GM12878 (cell line): ENCODE results near the gene KIAA1671. TPM values are rescaled to one million over a fixed set of nuclear protein-coding genes. Genes with fewer than 3 reads are reported as not detected.

Experiments used
- ATAC-seq: fragments of 200-7000 bp; cut with Tn5 transposase; 3 replicates; pipeline ENCODE4 v1.9.1; 2020; ENCODE audit warnings: mild to moderate bottlenecking, moderate library complexity
- BruUV-seq: library from RNA; stranded (reverse); fragments of 400-500 nt; replicated peaks from 2 replicates; lab custom pipeline; 2021; lab: Mats Ljungman, UMichigan
- CTCF ChIA-PET: fragments of 300-600 bp; sonication (Branson Sonifier 250); formaldehyde crosslinking; extraction: SDS; loops from one replicate; lab custom pipeline; 2021; ENCODE audit warnings: inconsistent platforms; lab: Yijun Ruan, JAX
- POLR2A ChIA-PET: fragments of 350-600 bp; formaldehyde crosslinking; extraction: SDS; loops from one replicate; lab custom pipeline; 2021; ENCODE audit warnings: inconsistent platforms; lab: Charles Lee
- RAD21 ChIA-PET: fragments of 300-600 bp; sonication (Branson Sonifier 250); formaldehyde crosslinking; loops from one replicate; lab custom pipeline; 2023; ENCODE audit warnings: antibody characterized with exemption; ENCODE audit not compliant: unreplicated experiment; lab: Charles Lee
- SMC1A ChIA-PET: fragments of 300-600 bp; sonication (Branson Sonifier 250); formaldehyde crosslinking; loops from one replicate; lab custom pipeline; 2023; ENCODE audit not compliant: unreplicated experiment, uncharacterized antibody; lab: Charles Lee
- DNase-seq: peaks from one replicate; pipeline ENCODE4 v3.0.0-alpha.2; 2011; ENCODE audit warnings: low read depth, low spot score
- FAIRE-seq: peaks from 3 replicates; lab custom pipeline; 2011; peaks lifted over from hg19 to GRCh38; lab: Jason Lieb, UNC
- H2AFZ ChIP-seq: 2 replicates; pipeline ENCODE4 v1.6.0; 2011; ENCODE audit warnings: low read depth, low read length, control low read depth; ENCODE audit not compliant: control insufficient read depth
- H3K27ac ChIP-seq: 2 replicates; pipeline ENCODE4 v1.5.1; 2011; ENCODE audit warnings: control low read depth; ENCODE audit not compliant: control insufficient read depth, insufficient read depth
- H3K27me3 ChIP-seq, 2 experiments: replicated peaks in 1 of 2; 2 replicates each; pipeline versions ENCODE4 v1.6.0 to v1.6.1; 2011; ENCODE audit warnings: low read length in 1 of 2; ENCODE audit not compliant: control insufficient read depth in 2 of 2, insufficient read depth in 2 of 2
- H3K36me3 ChIP-seq, 2 experiments: 2 replicates each; pipeline ENCODE4 v1.5.1; 2011; ENCODE audit warnings: low read length in 1 of 2; ENCODE audit not compliant: control insufficient read depth in 2 of 2, insufficient read depth in 2 of 2
- H3K4me1 ChIP-seq: 2 replicates; pipeline ENCODE4 v1.6.1; 2011; ENCODE audit warnings: mild to moderate bottlenecking, low read length, moderate library complexity, mixed read lengths; ENCODE audit not compliant: control insufficient read depth, insufficient read depth
- H3K4me2 ChIP-seq: 2 replicates; pipeline ENCODE4 v1.6.0; 2011; ENCODE audit warnings: control low read depth; ENCODE audit not compliant: control insufficient read depth, insufficient read depth
- H3K4me3 ChIP-seq: fragments of 200-600 bp; sonication (generic); 2 replicates; pipeline ENCODE4 v1.5.1; 2016
- H3K79me2 ChIP-seq: 2 replicates; pipeline ENCODE4 v1.6.0; 2011; ENCODE audit warnings: low read length; ENCODE audit not compliant: control insufficient read depth, insufficient read depth
- H3K9ac ChIP-seq: 2 replicates; pipeline ENCODE4 v1.8.0; 2011; ENCODE audit warnings: low read length, control low read depth, mixed read lengths; ENCODE audit not compliant: control insufficient read depth, insufficient read depth
- H3K9me3 ChIP-seq: replicated peaks from 3 replicates; pipeline ENCODE4 v1.5.1; 2011; ENCODE audit warnings: mild to moderate bottlenecking, low read length; ENCODE audit not compliant: control insufficient read depth, insufficient read depth
- H4K20me1 ChIP-seq: 2 replicates; pipeline ENCODE4 v1.6.0; 2011; ENCODE audit not compliant: control insufficient read depth, insufficient read depth
- CHD4 ChIP-seq: fragments of 200-600 bp; sonication (generic); IDR thresholded peaks from 2 replicates; pipeline ENCODE4 v1.6.1; 2016; ENCODE audit warnings: mild to moderate bottlenecking
- NRF1 ChIP-seq: conservative IDR thresholded peaks from 2 replicates; pipeline ENCODE4 v1.6.1; 2011; ENCODE audit warnings: mild to moderate bottlenecking, low read depth, low read length, improper control_type of control experiment
- ZNF24 ChIP-seq: fragments of 450-650 bp; IDR thresholded peaks from 2 replicates; pipeline ENCODE4 v1.6.1; 2017; ENCODE audit warnings: antibody characterized with exemption, mild to moderate bottlenecking
- ZNF384 ChIP-seq: IDR thresholded peaks from 2 replicates; pipeline ENCODE4 v1.6.1; 2012; ENCODE audit warnings: low read depth, mild to moderate bottlenecking, low read length, improper control_type of control experiment, borderline replicate concordance
- whole genome bisulfite sequencing: methylation state at CpG from one replicate; pipeline ENCODE4 v1.1.6; 2016; ENCODE audit warnings: low lambda C conversion rate; ENCODE audit not compliant: insufficient replicate concordance, insufficient coverage; ENCODE audit errors: missing lambda C conversion rate; 5-methylcytosine and 5-hydroxymethylcytosine counted together
- in situ Hi-C: fragments of 300-500 bp; cut with MboI; formaldehyde crosslinking; loops from 9 replicates; pipeline ENCODE4 v1.14.3; 2018; ENCODE audit warnings: mixed read lengths
- intact Hi-C: fragments of 100-400 bp; cut with micrococcal nuclease; formaldehyde crosslinking; loops from one replicate; pipeline ENCODE4 v1.14.2; 2022; ENCODE audit not compliant: unreplicated experiment
- polyA plus RNA-seq, 11 experiments: library from polyadenylated mRNA; depleted of rRNA in 4 of 11; unstranded in 6 of 11; stranded (reverse) in 5 of 11; fragments of >200 nt; fragmentation: Nextera tagmentation in 4 of 11; fragmentation: Illumina TruSeq in 1 of 11; extraction: Ambion mirVana in 4 of 11; extraction: Trizol in 1 of 11; gene quantifications; 1 replicate in 1 of 11; 2 replicates in 10 of 11; pipeline versions ENCODE4 v1.2.1 to v1.2.3, GENCODE V29; 2011 to 2016; ENCODE audit warnings: inconsistent platforms in 2 of 11, missing spikeins in 2 of 11, low read depth in 1 of 11
- total RNA-seq, 4 experiments: library from RNA; depleted of rRNA in 3 of 4; stranded (reverse); fragments of >200 nt in 3 of 4; fragmentation: Illumina TruSeq in 1 of 4; extraction: Trizol in 1 of 4; gene quantifications; 2 replicates each; pipeline versions ENCODE4 v1.2.1 to v1.2.3, GENCODE V29; 2013 to 2021
- TF ChIP-seq, protein P1 (sequence below): fragments of 450-650 bp; IDR thresholded peaks from 2 replicates; pipeline ENCODE4 v1.6.1; 2017; ENCODE audit warnings: mild to moderate bottlenecking, moderate library complexity

KIAA1671 gene
- total and polyA plus RNA-seq, 10 of the 15 experiments (the other 5 are each of a cell fraction or from before 2014, with no cell fraction given): 0.05 to 2.7 (median 0.33) TPM

GRCh38 chr22:24996420-24996952 is 44.0 kb downstream of the KIAA1671 start:
- CTCF ChIA-PET: no interaction called here
- BruUV-seq: no TSS peak
- 2% methylated on average over 5 of the region's 5 CpGs for WGBS
- in situ Hi-C loops (no loop called here), intact Hi-C loops (no loop called here)
- Histone ChIP-seq H4K20me1 (no peaks in the 10 kb centered on the region), H3K9me3 (no peaks in the 10 kb centered on the region), H3K27ac (no peak overlapping the region), H3K79me2 (no peaks in the 10 kb centered on the region), H2AFZ (no peak overlapping the region), H3K36me3 (no peaks in the 10 kb centered on the region), H3K4me2 (no peak overlapping the region), H3K4me3 (no peak overlapping the region), H3K4me1 (no peaks in the 10 kb centered on the region), H3K9ac (no peak overlapping the region), H3K27me3 (no peaks in the 10 kb centered on the region)
- FAIRE-seq: no peak
- RAD21 ChIA-PET: interaction anchor here (0.9 kb wide), 1 partner anchor 10 kb away, joined by 3 read pairs; no protein-coding TSS in a partner anchor
- POLR2A ChIA-PET: no interaction called here
- DNase-seq: no peak
- SMC1A ChIA-PET: no interaction called here
- TF ChIP-seq ZNF384: no peak
- no peak for TF ChIP-seq NRF1
- TF ChIP-seq ZNF24: no peak
- TF ChIP-seq CHD4: no peak
- TF ChIP-seq, protein P1, sequence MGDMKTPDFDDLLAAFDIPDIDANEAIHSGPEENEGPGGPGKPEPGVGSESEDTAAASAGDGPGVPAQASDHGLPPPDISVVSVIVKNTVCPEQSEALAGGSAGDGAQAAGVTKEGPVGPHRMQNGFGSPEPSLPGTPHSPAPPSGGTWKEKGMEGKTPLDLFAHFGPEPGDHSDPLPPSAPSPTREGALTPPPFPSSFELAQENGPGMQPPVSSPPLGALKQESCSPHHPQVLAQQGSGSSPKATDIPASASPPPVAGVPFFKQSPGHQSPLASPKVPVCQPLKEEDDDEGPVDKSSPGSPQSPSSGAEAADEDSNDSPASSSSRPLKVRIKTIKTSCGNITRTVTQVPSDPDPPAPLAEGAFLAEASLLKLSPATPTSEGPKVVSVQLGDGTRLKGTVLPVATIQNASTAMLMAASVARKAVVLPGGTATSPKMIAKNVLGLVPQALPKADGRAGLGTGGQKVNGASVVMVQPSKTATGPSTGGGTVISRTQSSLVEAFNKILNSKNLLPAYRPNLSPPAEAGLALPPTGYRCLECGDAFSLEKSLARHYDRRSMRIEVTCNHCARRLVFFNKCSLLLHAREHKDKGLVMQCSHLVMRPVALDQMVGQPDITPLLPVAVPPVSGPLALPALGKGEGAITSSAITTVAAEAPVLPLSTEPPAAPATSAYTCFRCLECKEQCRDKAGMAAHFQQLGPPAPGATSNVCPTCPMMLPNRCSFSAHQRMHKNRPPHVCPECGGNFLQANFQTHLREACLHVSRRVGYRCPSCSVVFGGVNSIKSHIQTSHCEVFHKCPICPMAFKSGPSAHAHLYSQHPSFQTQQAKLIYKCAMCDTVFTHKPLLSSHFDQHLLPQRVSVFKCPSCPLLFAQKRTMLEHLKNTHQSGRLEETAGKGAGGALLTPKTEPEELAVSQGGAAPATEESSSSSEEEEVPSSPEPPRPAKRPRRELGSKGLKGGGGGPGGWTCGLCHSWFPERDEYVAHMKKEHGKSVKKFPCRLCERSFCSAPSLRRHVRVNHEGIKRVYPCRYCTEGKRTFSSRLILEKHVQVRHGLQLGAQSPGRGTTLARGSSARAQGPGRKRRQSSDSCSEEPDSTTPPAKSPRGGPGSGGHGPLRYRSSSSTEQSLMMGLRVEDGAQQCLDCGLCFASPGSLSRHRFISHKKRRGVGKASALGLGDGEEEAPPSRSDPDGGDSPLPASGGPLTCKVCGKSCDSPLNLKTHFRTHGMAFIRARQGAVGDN: no peak
- ATAC-seq: no peak
